Endothelial cell of umbilical vein (primary cell): Measurements from ENCODE around the gene MOCS2. TPM values are rescaled to one million over a fixed set of nuclear protein-coding genes. Genes with fewer than 3 reads are reported as not detected.

Source experiments
- BruUV-seq: library from RNA; stranded (reverse); fragments of 400-500 nt; replicated peaks from 2 replicates; lab custom pipeline; 2021; lab: Mats Ljungman, UMichigan
- CTCF ChIA-PET: fragments of 300-600, 350-600 bp; sonication (Branson Sonifier 250); formaldehyde crosslinking; loops from one replicate; lab custom pipeline; 2021; ENCODE audit warnings: antibody characterized with exemption, inconsistent platforms; lab: Charles Lee
- POLR2A ChIA-PET: fragments of 300-600, 350-600 bp; sonication (Branson Sonifier 250); formaldehyde crosslinking; loops from one replicate; lab custom pipeline; 2021; ENCODE audit warnings: antibody characterized with exemption, inconsistent platforms; lab: Charles Lee
- DNase-seq: peaks from one replicate; pipeline ENCODE4 v3.0.0-alpha.2; 2011; ENCODE audit warnings: low read depth, low spot score
- FAIRE-seq: peaks from 2 replicates; lab custom pipeline; 2011; peaks lifted over from hg19 to GRCh38; lab: Jason Lieb, UNC
- H2AFZ ChIP-seq: 2 replicates; pipeline ENCODE4 v1.6.0; 2012; ENCODE audit warnings: low read depth, low read length, control low read depth, inconsistent platforms
- H3K27ac ChIP-seq: 2 replicates; pipeline ENCODE4 v1.5.1; 2011; ENCODE audit warnings: low read depth, mild to moderate bottlenecking, control low read depth, low read length, moderate library complexity; ENCODE audit not compliant: insufficient read depth
- H3K27me3 ChIP-seq, 2 experiments: 2 replicates each; pipeline versions ENCODE4 v1.6.0 to v1.6.1; 2011; ENCODE audit warnings: low read length in 2 of 2, mixed read lengths in 1 of 2; ENCODE audit not compliant: control insufficient read depth in 2 of 2, insufficient read depth in 2 of 2
- H3K36me3 ChIP-seq, 2 experiments: 2 replicates in 1 of 2; 3 replicates in 1 of 2; pipeline ENCODE4 v1.5.1; 2011; ENCODE audit warnings: low read length in 2 of 2, mild to moderate bottlenecking in 1 of 2, moderate library complexity in 1 of 2; ENCODE audit not compliant: control insufficient read depth in 2 of 2, insufficient read depth in 2 of 2; ENCODE audit errors: extremely low read depth in 1 of 2
- H3K4me1 ChIP-seq: 3 replicates; pipeline ENCODE4 v1.5.1; 2011; ENCODE audit warnings: mild to moderate bottlenecking, low read length; ENCODE audit not compliant: control insufficient read depth, insufficient read depth; ENCODE audit errors: extremely low read depth
- H3K4me2 ChIP-seq: 2 replicates; pipeline ENCODE4 v1.6.1; 2011; ENCODE audit warnings: low read length, control low read depth, mixed read lengths; ENCODE audit not compliant: insufficient read depth
- H3K4me3 ChIP-seq, 3 experiments: fragments of 200-600 bp in 1 of 3; sonication (generic), shearing (Covaris generic) in 1 of 3; replicated peaks in 1 of 3; 2 replicates each; pipeline ENCODE4 v1.5.1; 2011 to 2016; ENCODE audit warnings: control low read depth in 3 of 3, low read length in 3 of 3, mild to moderate bottlenecking in 2 of 3, inconsistent platforms in 1 of 3, low read depth in 1 of 3, moderate library complexity in 1 of 3; ENCODE audit not compliant: insufficient read depth in 1 of 3
- H3K79me2 ChIP-seq: 2 replicates; pipeline ENCODE4 v1.6.0; 2012; ENCODE audit warnings: low read length, inconsistent platforms; ENCODE audit not compliant: control insufficient read depth, insufficient read depth
- H3K9ac ChIP-seq: replicated peaks from 2 replicates; pipeline ENCODE3; 2011; ENCODE audit warnings: low read length, control low read depth; ENCODE audit not compliant: insufficient read depth; ENCODE audit errors: extremely low read depth
- H3K9me1 ChIP-seq: replicated peaks from 3 replicates; pipeline ENCODE4 v1.6.0; 2011; ENCODE audit warnings: mild to moderate bottlenecking, low read length; ENCODE audit not compliant: control insufficient read depth, insufficient read depth; ENCODE audit errors: extremely low read depth
- H3K9me3 ChIP-seq: replicated peaks from 2 replicates; pipeline ENCODE4 v1.5.1; 2012; ENCODE audit warnings: low read length, inconsistent platforms; ENCODE audit not compliant: control insufficient read depth, insufficient read depth
- H4K20me1 ChIP-seq: replicated peaks from 2 replicates; pipeline ENCODE3; 2011; ENCODE audit warnings: mild to moderate bottlenecking, low read length; ENCODE audit not compliant: control insufficient read depth, insufficient read depth; ENCODE audit errors: extremely low read depth
- EZH2 ChIP-seq: IDR thresholded peaks from 2 replicates; pipeline ENCODE4 v1.6.1; 2012; ENCODE audit warnings: borderline replicate concordance, low read depth, mild to moderate bottlenecking, moderate library complexity, low read length, inconsistent platforms; ENCODE audit not compliant: severe bottlenecking
- JUN ChIP-seq: IDR thresholded peaks from 2 replicates; pipeline ENCODE4 v1.6.1; 2011; ENCODE audit warnings: borderline replicate concordance, low read depth; ENCODE audit not compliant: insufficient read length, insufficient read depth
- MYC ChIP-seq: IDR thresholded peaks from one replicate; pipeline ENCODE4 v1.6.1; 2011; ENCODE audit warnings: mild to moderate bottlenecking, low read depth, low read length
- POLR2AphosphoS5 ChIP-seq: IDR thresholded peaks from 2 replicates; pipeline ENCODE4 v1.6.1; 2012; ENCODE audit warnings: low read depth, mild to moderate bottlenecking, control low read depth, low read length, moderate library complexity; ENCODE audit not compliant: insufficient read depth
- dilution Hi-C: fragments of 300-500 bp; cut with MboI; formaldehyde crosslinking; loops from one replicate; pipeline ENCODE4 v1.15.0; 2019; ENCODE audit warnings: low sequenced_read_pairs; ENCODE audit not compliant: extremely low pct_ligation_motif_present
- intact Hi-C: fragments of 100-400 bp; cut with micrococcal nuclease; formaldehyde crosslinking; loops from one replicate; pipeline ENCODE4 v1.10.0; 2022
- polyA plus RNA-seq, 4 experiments: library from polyadenylated mRNA; depleted of rRNA in 3 of 4; stranded (reverse) in 3 of 4; unstranded in 1 of 4; fragments of >200 nt; gene quantifications; 2 replicates each; pipeline versions ENCODE4 v1.2.1 to v1.2.3, GENCODE V29; 2011 to 2012; ENCODE audit warnings: missing spikeins in 1 of 4
- total RNA-seq: library from RNA; stranded (reverse); gene quantifications from 2 replicates; pipeline ENCODE4 v1.2.3, GENCODE V29; 2021
- TF ChIP-seq, protein P1 (sequence below), 2 donors: IDR thresholded peaks; 1 replicate in 1 of 2; 2 replicates in 1 of 2; pipeline ENCODE4 v1.5.1; 2011; ENCODE audit warnings: low read length in 2 of 2, mild to moderate bottlenecking in 2 of 2, moderate library complexity in 2 of 2, control low read depth in 1 of 2, inconsistent platforms in 1 of 2, low read depth in 1 of 2; ENCODE audit not compliant: insufficient read depth in 1 of 2; ENCODE audit errors: extremely low read depth in 1 of 2

The MOCS2 gene
- total and polyA plus RNA-seq, 2 donors (not counting 3 experiments of a cell fraction or from before 2014, with no cell fraction given), result 14.3 to 31.5 TPM

DNA sequence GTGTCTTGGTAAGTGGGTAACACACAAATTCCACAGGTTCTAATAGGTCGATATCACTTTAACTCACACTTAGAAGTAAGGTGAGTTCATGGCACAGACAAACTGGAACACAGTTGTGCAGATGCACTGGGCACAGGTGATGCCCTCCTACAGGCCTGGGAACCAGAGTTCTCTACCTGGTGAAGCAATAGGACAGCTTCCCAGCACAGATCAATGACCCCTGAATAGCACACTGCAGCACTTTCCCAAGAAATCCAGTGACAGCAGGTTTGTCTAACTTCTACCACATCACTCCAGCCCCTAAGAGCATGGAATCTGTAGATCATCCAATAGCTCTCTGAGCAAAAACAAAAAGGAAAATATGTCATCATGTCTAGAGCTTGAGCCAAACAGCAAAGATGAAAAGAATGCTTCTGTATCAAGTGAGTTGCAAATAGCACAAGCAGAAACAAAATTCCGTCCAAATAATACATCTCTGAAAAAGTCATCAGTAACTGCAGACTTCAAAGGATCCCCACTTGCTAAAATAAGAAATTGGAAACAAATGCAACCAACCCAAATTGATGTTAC is 33.5 kb downstream of the MOCS2 start:
- no peaks in the 10 kb centered on the region for H3K4me1 ChIP-seq
- H3K4me3 ChIP-seq, result no peak overlapping the region
- H3K27me3 ChIP-seq, result no peaks in the 10 kb centered on the region
- FAIRE-seq, result no peak
- H4K20me1 ChIP-seq, result no peaks in the 10 kb centered on the region
- no peak overlapping the region for H3K4me2 ChIP-seq
- H3K36me3 ChIP-seq, result peaks cover 25 to 42% of the 10 kb centered on the region in 2 experiments
- no peaks in the 10 kb centered on the region for H3K9me1 ChIP-seq
- TF ChIP-seq EZH2 (no peak), JUN (no peak), MYC (no peak), POLR2AphosphoS5 (no peak)
- TF ChIP-seq, protein P1, sequence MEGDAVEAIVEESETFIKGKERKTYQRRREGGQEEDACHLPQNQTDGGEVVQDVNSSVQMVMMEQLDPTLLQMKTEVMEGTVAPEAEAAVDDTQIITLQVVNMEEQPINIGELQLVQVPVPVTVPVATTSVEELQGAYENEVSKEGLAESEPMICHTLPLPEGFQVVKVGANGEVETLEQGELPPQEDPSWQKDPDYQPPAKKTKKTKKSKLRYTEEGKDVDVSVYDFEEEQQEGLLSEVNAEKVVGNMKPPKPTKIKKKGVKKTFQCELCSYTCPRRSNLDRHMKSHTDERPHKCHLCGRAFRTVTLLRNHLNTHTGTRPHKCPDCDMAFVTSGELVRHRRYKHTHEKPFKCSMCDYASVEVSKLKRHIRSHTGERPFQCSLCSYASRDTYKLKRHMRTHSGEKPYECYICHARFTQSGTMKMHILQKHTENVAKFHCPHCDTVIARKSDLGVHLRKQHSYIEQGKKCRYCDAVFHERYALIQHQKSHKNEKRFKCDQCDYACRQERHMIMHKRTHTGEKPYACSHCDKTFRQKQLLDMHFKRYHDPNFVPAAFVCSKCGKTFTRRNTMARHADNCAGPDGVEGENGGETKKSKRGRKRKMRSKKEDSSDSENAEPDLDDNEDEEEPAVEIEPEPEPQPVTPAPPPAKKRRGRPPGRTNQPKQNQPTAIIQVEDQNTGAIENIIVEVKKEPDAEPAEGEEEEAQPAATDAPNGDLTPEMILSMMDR (IDR thresholded peaks at IDR 0.05; ENCODE audit: extremely low read depth in 1 of 2, insufficient read depth in 1 of 2, low read depth in 1 of 2, low read length in 2 of 2), result no peak
- H3K27ac ChIP-seq, result no peak overlapping the region
- no TSS peak for BruUV-seq
- intact Hi-C loops (no loop called here), dilution Hi-C loops (no loop called here)
- no peaks in the 10 kb centered on the region for H3K9me3 ChIP-seq
- no peak overlapping the region for H2AFZ ChIP-seq
- POLR2A ChIA-PET, result no interaction called here
- H3K79me2 ChIP-seq, result no peaks in the 10 kb centered on the region
- CTCF ChIA-PET, result interaction anchor here (0.8 kb wide), 1 partner anchor 128 kb away, joined by 3 read pairs; no protein-coding TSS in a partner anchor
- no peak overlapping the region for H3K9ac ChIP-seq
- no peak for DNase-seq
